DOHH2 (cell line): ENCODE data around the gene MAPK8.

Experiments
- EZH2phosphoT487 ChIP-seq: fragments of 200-600 bp; sonication (generic); IDR thresholded peaks from 2 replicates; pipeline ENCODE4 v1.6.1; 2017; ENCODE audit warnings: borderline replicate concordance, mild to moderate bottlenecking, antibody characterized with exemption, low read length, moderate library complexity, mixed read lengths
- TF ChIP-seq, protein P1 (sequence below): fragments of 200-600 bp; sonication (generic); IDR thresholded peaks from one replicate; pipeline ENCODE4 v1.5.1; 2014; ENCODE audit warnings: antibody characterized with exemption, mild to moderate bottlenecking, low read depth, low read length; ENCODE audit not compliant: poor library complexity, severe bottlenecking

DNA sequence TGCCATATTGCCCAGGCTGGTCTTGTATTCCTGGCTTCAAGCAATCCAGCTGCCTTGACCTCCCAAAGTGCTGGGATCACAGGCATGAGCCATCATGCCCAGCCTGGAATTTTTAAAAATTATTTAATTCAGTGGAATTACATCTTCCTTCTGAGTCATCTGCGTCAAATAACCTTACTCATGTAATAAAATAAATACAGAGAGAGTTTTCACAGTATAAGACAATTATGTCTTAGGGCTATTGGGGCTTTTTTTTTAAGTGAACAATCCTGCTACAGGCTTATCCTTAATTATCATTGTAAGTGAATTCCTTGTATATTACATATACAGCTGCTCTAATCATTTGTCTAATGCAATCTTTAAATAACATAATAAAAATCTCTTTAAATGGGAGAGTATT lies 108.3 kb downstream of the MAPK8 start:
- TF ChIP-seq, protein P1, sequence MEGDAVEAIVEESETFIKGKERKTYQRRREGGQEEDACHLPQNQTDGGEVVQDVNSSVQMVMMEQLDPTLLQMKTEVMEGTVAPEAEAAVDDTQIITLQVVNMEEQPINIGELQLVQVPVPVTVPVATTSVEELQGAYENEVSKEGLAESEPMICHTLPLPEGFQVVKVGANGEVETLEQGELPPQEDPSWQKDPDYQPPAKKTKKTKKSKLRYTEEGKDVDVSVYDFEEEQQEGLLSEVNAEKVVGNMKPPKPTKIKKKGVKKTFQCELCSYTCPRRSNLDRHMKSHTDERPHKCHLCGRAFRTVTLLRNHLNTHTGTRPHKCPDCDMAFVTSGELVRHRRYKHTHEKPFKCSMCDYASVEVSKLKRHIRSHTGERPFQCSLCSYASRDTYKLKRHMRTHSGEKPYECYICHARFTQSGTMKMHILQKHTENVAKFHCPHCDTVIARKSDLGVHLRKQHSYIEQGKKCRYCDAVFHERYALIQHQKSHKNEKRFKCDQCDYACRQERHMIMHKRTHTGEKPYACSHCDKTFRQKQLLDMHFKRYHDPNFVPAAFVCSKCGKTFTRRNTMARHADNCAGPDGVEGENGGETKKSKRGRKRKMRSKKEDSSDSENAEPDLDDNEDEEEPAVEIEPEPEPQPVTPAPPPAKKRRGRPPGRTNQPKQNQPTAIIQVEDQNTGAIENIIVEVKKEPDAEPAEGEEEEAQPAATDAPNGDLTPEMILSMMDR: no peak
- no peak for TF ChIP-seq EZH2phosphoT487
